ENCODE results near the gene SEZ6. TPM values are rescaled to one million over a fixed set of nuclear protein-coding genes. Genes with fewer than 3 reads are reported as not detected.

SEZ6 gene
- polyA plus RNA-seq, 2 of the 4 experiments (the other 2 are of a cell fraction), result not detected

DNA sequence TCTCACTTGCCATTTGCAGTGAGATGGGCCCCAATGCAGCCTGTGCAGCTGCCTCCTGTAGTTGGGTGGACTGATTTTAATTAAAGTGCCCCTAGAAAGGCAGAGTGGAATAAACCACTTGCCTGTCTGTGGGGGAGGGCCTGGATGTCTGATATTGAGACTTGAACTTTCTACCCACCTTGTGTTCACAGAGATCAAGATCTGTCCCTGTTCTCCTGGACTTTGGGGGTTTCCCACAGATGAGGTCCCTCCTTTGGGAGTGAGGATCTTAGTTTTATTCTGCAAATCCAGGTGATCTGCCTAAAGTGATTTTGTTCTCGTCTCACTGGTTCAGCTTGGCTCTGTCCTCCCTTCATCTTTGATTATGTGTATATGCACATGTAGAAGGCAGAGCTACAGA lies 95.3 kb downstream of the SEZ6 start:
- Histone ChIP-seq H3K4me1 (peaks cover 15% of the 10 kb centered on the region), H3K4me2 (no peak overlapping the region), H3K9me3 (no peaks in the 10 kb centered on the region), H3K4me3 (no peak overlapping the region), H3K27ac (no peak overlapping the region)
- ChIA-PET POLR2A (interaction anchor here (1.1 kb wide), 1 partner anchor 191 kb away, joined by 3 read pairs; the partner anchor contains the start of gene RPL23A), CTCF (interaction anchor here (0.5 to 38.2 kb wide), 14 partner anchors 2 to 199 kb away, joined by 3 to 685 read pairs (median 5); partner anchors contain the start of genes DHRS13, FAM222B, FLOT2 and TLCD1)
- ATAC-seq, result no peak
- WGBS (ENCODE audit: missing lambda C conversion rate), result 97% methylated on average over 1 of the region's 1 CpG
- DNase-seq (ENCODE audit: low read depth in 1 of 2, low spot score in 1 of 2), result no peak
- no peak for FAIRE-seq
- TF ChIP-seq EHMT2 (IDR thresholded peaks at IDR 0.05; ENCODE audit: low read depth) (no peak), CEBPB (IDR thresholded peaks at IDR 0.05) (no peak), ZFP36 (IDR thresholded peaks at IDR 0.05; ENCODE audit: borderline replicate concordance, partially characterized antibody) (no peak), PHF8 (IDR thresholded peaks at IDR 0.05; ENCODE audit: borderline replicate concordance, low read depth) (no peak), ZNF302 (CRISPR knock-in tag; IDR thresholded peaks at IDR 0.05) (no peak), HOXA7 (CRISPR knock-in tag; IDR thresholded peaks at IDR 0.05) (no peak), TP53 (CRISPR knock-in tag; IDR thresholded peaks at IDR 0.05) (no peak), ESRRA (IDR thresholded peaks at IDR 0.05; ENCODE audit: borderline replicate concordance, low read length) (no peak), SREBF2 (IDR thresholded peaks at IDR 0.05) (no peak), MAFK (IDR thresholded peaks at IDR 0.05; ENCODE audit: partially characterized antibody) (no peak), HOXB13 (CRISPR knock-in tag; IDR thresholded peaks at IDR 0.05; ENCODE audit: low read depth) (no peak), HEYL (CRISPR knock-in tag; IDR thresholded peaks at IDR 0.05) (no peak), SMC3 (IDR thresholded peaks at IDR 0.05) (no peak), NFE2L2 (conservative IDR thresholded peaks at IDR 0.05; ENCODE audit: low read length) (no peak), KDM5A (IDR thresholded peaks at IDR 0.05) (no peak)
- TF ChIP-seq, protein P1, sequence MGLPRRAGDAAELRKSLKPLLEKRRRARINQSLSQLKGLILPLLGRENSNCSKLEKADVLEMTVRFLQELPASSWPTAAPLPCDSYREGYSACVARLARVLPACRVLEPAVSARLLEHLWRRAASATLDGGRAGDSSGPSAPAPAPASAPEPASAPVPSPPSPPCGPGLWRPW (IDR thresholded peaks at IDR 0.05), result no peak
- TF ChIP-seq, protein P2, sequence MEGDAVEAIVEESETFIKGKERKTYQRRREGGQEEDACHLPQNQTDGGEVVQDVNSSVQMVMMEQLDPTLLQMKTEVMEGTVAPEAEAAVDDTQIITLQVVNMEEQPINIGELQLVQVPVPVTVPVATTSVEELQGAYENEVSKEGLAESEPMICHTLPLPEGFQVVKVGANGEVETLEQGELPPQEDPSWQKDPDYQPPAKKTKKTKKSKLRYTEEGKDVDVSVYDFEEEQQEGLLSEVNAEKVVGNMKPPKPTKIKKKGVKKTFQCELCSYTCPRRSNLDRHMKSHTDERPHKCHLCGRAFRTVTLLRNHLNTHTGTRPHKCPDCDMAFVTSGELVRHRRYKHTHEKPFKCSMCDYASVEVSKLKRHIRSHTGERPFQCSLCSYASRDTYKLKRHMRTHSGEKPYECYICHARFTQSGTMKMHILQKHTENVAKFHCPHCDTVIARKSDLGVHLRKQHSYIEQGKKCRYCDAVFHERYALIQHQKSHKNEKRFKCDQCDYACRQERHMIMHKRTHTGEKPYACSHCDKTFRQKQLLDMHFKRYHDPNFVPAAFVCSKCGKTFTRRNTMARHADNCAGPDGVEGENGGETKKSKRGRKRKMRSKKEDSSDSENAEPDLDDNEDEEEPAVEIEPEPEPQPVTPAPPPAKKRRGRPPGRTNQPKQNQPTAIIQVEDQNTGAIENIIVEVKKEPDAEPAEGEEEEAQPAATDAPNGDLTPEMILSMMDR (IDR thresholded peaks at IDR 0.05), result no peak
- TF ChIP-seq, protein P3, sequence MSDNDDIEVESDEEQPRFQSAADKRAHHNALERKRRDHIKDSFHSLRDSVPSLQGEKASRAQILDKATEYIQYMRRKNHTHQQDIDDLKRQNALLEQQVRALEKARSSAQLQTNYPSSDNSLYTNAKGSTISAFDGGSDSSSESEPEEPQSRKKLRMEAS (IDR thresholded peaks at IDR 0.05), result no peak

DNA sequence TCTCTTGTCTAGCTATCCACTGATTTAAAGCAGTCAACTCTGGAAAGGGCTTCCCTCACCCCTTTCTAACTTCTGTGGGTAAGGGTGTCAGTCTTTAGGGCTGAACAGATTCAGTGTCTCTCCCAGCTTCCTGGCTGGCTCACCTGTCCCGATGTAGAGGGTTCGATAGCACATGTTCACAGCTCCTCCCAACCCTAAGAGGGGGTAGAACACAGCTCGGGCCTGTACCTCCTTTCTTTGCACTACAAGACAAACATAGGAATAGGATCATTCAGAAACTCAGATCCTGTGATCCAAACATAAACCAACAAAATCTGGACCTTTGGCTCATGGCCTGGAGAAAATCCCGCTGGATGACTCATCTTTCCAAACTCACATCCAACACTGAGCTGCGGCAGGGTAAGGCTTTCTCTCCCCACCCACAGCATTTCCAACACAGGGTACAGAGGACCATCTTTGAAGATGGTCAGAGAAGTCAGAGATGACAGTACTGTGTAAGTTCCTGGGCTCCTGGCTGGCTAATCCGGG lies 97.1 kb downstream of the SEZ6 start:
- WGBS (ENCODE audit: missing lambda C conversion rate), result 52% methylated on average over 6 of the region's 6 CpGs
- peaks cover 15% of the 10 kb centered on the region for H3K4me1 ChIP-seq
- DNase-seq (ENCODE audit: low read depth in 1 of 2, low spot score in 1 of 2) (no peak), FAIRE-seq (no peak), ATAC-seq (no peak)
- ChIA-PET POLR2A (interaction anchor here (0.5 to 1.0 kb wide), 5 partner anchors 53 to 210 kb away, joined by 3 to 9 read pairs (median 3); partner anchors contain the start of gene RPL23A), CTCF (interaction anchor here (1.1 to 38.2 kb wide), 9 partner anchors 0 to 183 kb away, joined by 3 to 685 read pairs (median 7); partner anchors contain the start of genes DHRS13, FAM222B, FLOT2 and TLCD1)
- TF ChIP-seq ZC3H11A (IDR thresholded peaks at IDR 0.05) (no peak), RNF2 (IDR thresholded peaks at IDR 0.05; ENCODE audit: borderline replicate concordance, low read depth) (no peak), CBX2 (IDR thresholded peaks at IDR 0.05; ENCODE audit: borderline replicate concordance, low read depth) (no peak), FOSL2 (IDR thresholded peaks at IDR 0.05) (no peak; the same call in 1 of the 2 replicates), FOSL2 (CRISPR knock-in tag; IDR thresholded peaks at IDR 0.05) (peak; percentile 64)
- TF ChIP-seq, protein P4, sequence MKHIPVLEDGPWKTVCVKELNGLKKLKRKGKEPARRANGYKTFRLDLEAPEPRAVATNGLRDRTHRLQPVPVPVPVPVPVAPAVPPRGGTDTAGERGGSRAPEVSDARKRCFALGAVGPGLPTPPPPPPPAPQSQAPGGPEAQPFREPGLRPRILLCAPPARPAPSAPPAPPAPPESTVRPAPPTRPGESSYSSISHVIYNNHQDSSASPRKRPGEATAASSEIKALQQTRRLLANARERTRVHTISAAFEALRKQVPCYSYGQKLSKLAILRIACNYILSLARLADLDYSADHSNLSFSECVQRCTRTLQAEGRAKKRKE (CRISPR knock-in tag; IDR thresholded peaks at IDR 0.05; ENCODE audit: low read depth), result no peak
- 0 out of 6 replicates have a peak overlapping the region, but pooled peaks of 1 of the 2 experiments have one; percentile 4 for H3K27ac ChIP-seq
- H3K4me3 ChIP-seq, result no peak overlapping the region
- no peaks in the 10 kb centered on the region for H3K9me3 ChIP-seq
- H3K4me2 ChIP-seq, result 0 out of 3 replicates have a peak overlapping the region, but pooled peaks have one; percentile 15
